ENCODE measurements around the gene PEX6. TPM values are rescaled to one million over a fixed set of nuclear protein-coding genes. Genes with fewer than 3 reads are reported as not detected.
"Not testable (repeated sequence)": the region's sequence is repeated elsewhere in the genome, so short reads cannot be mapped to it uniquely, and the experiment has no call there.

The PEX6 gene
- total RNA-seq, 1 donor from 2014 or later: 19.6 TPM

DNA sequence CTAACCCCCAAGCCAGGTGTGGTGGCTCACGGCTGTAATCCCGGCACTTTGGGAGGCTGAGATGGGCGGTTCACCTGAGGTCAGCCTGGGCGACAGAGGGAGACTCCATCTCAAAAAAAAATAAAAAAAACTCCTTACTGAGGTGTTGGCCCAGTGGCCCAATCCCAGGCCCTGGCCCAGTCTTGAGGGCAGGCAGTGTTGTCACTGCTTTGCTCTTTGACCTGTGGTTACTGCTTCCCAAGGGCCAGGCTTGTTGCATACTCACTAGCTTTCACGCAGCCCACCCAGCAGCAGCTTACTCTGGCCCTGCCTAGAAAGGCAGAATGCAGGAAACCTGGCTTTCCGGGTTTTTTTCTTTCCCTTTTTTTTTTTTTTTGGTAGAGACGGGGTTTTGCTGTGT lies 36.5 kb downstream of the PEX6 start:
- H3K27ac ChIP-seq: no peak overlapping the region
- no peak overlapping the region for H3K4me3 ChIP-seq
- H3K9me3 ChIP-seq: no peaks in the 10 kb centered on the region
- no peaks in the 10 kb centered on the region for H3K27me3 ChIP-seq
- H3K36me3 ChIP-seq: peaks cover 0 to 16% of the 10 kb centered on the region in 2 donors
- no peak for TF ChIP-seq POLR2A (IDR thresholded peaks at IDR 0.05)
- TF ChIP-seq, protein P1, sequence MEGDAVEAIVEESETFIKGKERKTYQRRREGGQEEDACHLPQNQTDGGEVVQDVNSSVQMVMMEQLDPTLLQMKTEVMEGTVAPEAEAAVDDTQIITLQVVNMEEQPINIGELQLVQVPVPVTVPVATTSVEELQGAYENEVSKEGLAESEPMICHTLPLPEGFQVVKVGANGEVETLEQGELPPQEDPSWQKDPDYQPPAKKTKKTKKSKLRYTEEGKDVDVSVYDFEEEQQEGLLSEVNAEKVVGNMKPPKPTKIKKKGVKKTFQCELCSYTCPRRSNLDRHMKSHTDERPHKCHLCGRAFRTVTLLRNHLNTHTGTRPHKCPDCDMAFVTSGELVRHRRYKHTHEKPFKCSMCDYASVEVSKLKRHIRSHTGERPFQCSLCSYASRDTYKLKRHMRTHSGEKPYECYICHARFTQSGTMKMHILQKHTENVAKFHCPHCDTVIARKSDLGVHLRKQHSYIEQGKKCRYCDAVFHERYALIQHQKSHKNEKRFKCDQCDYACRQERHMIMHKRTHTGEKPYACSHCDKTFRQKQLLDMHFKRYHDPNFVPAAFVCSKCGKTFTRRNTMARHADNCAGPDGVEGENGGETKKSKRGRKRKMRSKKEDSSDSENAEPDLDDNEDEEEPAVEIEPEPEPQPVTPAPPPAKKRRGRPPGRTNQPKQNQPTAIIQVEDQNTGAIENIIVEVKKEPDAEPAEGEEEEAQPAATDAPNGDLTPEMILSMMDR (IDR thresholded peaks at IDR 0.05): no peak
- TF ChIP-seq POLR2AphosphoS5 (IDR thresholded peaks at IDR 0.05; ENCODE audit: insufficient read depth in 1 of 2, low read depth in 1 of 2): no peak
- no peaks in the 10 kb centered on the region for H3K4me1 ChIP-seq
- no peak for DNase-seq (ENCODE audit: extremely low spot score in 2 of 2)
- intact Hi-C loops (cut with DNase I): no loop called here

DNA sequence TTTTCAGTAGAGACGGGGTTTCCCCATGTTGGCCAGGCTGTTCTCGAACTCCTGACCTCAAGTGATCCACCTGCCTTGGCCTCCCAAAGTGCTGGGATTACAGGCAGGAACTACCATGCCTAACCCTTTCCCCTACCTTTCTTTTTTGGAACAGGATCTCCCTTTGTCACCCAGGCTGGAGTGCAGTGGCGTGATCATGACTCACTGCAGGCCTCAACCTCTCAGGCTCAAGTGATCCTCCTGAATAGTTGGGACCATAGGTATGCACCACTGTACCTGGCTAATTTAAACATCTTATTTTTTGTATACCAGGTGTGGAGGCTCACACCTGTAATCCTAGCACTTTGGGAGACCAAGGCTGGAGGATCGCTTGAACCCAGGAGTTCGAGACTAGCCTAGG lies 37.6 kb downstream of the PEX6 start:
- H3K4me3 ChIP-seq; H3K27me3 ChIP-seq; intact Hi-C loops (cut with DNase I); H3K9me3 ChIP-seq; H3K4me1 ChIP-seq; H3K27ac ChIP-seq; DNase-seq (ENCODE audit: extremely low spot score in 2 of 2): not testable (repeated sequence)
- H3K36me3 ChIP-seq: peaks cover 0 to 26% of the 10 kb centered on the region in 2 donors

- H3K4me1 ChIP-seq: no peaks in the 10 kb centered on the region
- peaks cover 0 to 34% of the 10 kb centered on the region in 2 donors for H3K36me3 ChIP-seq
- intact Hi-C loops (cut with DNase I): no loop called here
Measured at GRCh38 chr6:42940493-42941045, 38.4 kb downstream of the PEX6 start.

DNA sequence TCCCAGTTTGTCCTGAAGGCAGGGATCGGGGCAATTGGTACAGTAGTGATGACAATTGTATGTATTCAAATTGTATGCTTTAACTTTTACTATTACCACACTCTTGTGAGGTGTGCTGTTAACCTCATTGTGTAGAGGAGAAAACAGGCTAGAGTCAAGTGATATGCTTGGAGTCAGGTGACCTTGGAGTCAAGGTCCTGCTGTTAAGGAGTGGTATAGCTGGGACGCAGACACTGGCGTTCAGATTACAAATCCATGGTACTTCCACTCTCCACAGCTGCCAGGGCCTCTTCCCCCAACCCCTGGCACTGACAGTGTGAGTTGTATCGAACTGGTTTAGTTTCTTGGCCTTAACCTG lies 39.2 kb downstream of the PEX6 start:
- Histone ChIP-seq H3K9me3 (no peaks in the 10 kb centered on the region), H3K4me3 (no peak overlapping the region), H3K36me3 (peaks cover 0 to 40% of the 10 kb centered on the region in 2 donors), H3K4me1 (no peaks in the 10 kb centered on the region), H3K27me3 (no peaks in the 10 kb centered on the region), H3K27ac (no peak overlapping the region)
- no peak for DNase-seq (ENCODE audit: extremely low spot score in 2 of 2)
- TF ChIP-seq, protein P1 (IDR thresholded peaks at IDR 0.05): no peak
- no peak for TF ChIP-seq POLR2AphosphoS5 (IDR thresholded peaks at IDR 0.05; ENCODE audit: insufficient read depth in 1 of 2, low read depth in 1 of 2)
- TF ChIP-seq POLR2A (IDR thresholded peaks at IDR 0.05): no peak
- intact Hi-C loops (cut with DNase I): no loop called here

More at GRCh38 chr6:42940493-42941045, 38.4 kb downstream of the PEX6 start:
- Histone ChIP-seq H3K9me3 (no peaks in the 10 kb centered on the region), H3K4me3 (no peak overlapping the region), H3K27ac (no peak overlapping the region), H3K27me3 (no peaks in the 10 kb centered on the region)
- DNase-seq (ENCODE audit: extremely low spot score in 2 of 2): no peak
- TF ChIP-seq, protein P1 (IDR thresholded peaks at IDR 0.05): no peak
- no peak for TF ChIP-seq POLR2A (IDR thresholded peaks at IDR 0.05)
- TF ChIP-seq POLR2AphosphoS5 (IDR thresholded peaks at IDR 0.05; ENCODE audit: insufficient read depth in 1 of 2, low read depth in 1 of 2): no peak

GRCh38 chr6:42938987-42939809 lies 39.8 kb downstream of the PEX6 start:
- TF ChIP-seq POLR2A (IDR thresholded peaks at IDR 0.05) (no peak), POLR2AphosphoS5 (IDR thresholded peaks at IDR 0.05; ENCODE audit: insufficient read depth in 1 of 2, low read depth in 1 of 2) (no peak)
- TF ChIP-seq, protein P1 (IDR thresholded peaks at IDR 0.05): no peak
- Histone ChIP-seq H3K27ac (no peak overlapping the region), H3K36me3 (peaks cover 0 to 44% of the 10 kb centered on the region in 2 donors), H3K27me3 (no peaks in the 10 kb centered on the region), H3K4me3 (no peak overlapping the region), H3K9me3 (no peaks in the 10 kb centered on the region), H3K4me1 (no peaks in the 10 kb centered on the region)
- intact Hi-C loops (cut with DNase I): no loop called here
- DNase-seq (ENCODE audit: extremely low spot score in 2 of 2): no peak
